Peyer's patch (tissue), 4 donors: Measurements from ENCODE around the gene SH3BP1. TPM values are rescaled to one million over a fixed set of nuclear protein-coding genes. Genes with fewer than 3 reads are reported as not detected.
"Not testable (repeated sequence)": the region's sequence is repeated elsewhere in the genome, so short reads cannot be mapped to it uniquely, and the experiment has no call there.

Source experiments
- DNase-seq, 3 donors: peaks; one replicate each; pipeline ENCODE4 v3.0.0-alpha.2; 2017 to 2019
- H3K27ac ChIP-seq, 4 donors: fragments of 200-600 bp; sonication (generic); one replicate each; pipeline ENCODE4 v1.5.1; 2016 to 2019
- H3K27me3 ChIP-seq, 2 donors: fragments of 200-600 bp; sonication (generic); one replicate each; pipeline ENCODE4 v1.5.1; 2019
- H3K36me3 ChIP-seq, 3 donors: fragments of 200-600 bp; sonication (generic); one replicate each; pipeline ENCODE4 v1.5.1; 2016 to 2019
- H3K4me1 ChIP-seq, 4 donors: fragments of 200-600 bp; sonication (generic); one replicate each; pipeline ENCODE4 v1.5.1; 2016 to 2019
- H3K4me3 ChIP-seq, 4 donors: fragments of 200-600 bp; sonication (generic); 1 replicate in 3 of 4; 2 replicates in 1 of 4; pipeline ENCODE4 v1.5.1; 2016 to 2019; ENCODE audit warnings: mild to moderate bottlenecking in 1 of 4
- H3K9me3 ChIP-seq, 4 donors: fragments of 200-600 bp; sonication (generic); one replicate each; pipeline ENCODE4 v1.5.1; 2016 to 2019; ENCODE audit warnings: mild to moderate bottlenecking in 1 of 4
- POLR2A ChIP-seq, 2 donors: fragments of 450-650 bp; IDR thresholded peaks; one replicate each; pipeline ENCODE4 v1.5.1; 2017; ENCODE audit warnings: antibody characterized with exemption in 2 of 2, mild to moderate bottlenecking in 2 of 2, moderate library complexity in 2 of 2
- total RNA-seq, 4 donors: library from RNA; depleted of rRNA; stranded (reverse); fragments of >200 nt; gene quantifications; one replicate each; pipeline ENCODE4 v1.1.0, GENCODE V29; 2016
- TF ChIP-seq, protein P1 (sequence below), 6 experiments: fragments of 450-650 bp in 4 of 6; fragments of 200-600 bp in 2 of 6; sonication (generic) in 1 of 6; IDR thresholded peaks; one replicate each; pipeline ENCODE4 v1.5.1; 2017 to 2019; ENCODE audit warnings: antibody characterized with exemption in 6 of 6, mild to moderate bottlenecking in 3 of 6, moderate library complexity in 1 of 6

Gene SH3BP1
- total RNA-seq, 4 donors from 2014 or later = 55.0 to 135 (median 71.8) TPM

DNA sequence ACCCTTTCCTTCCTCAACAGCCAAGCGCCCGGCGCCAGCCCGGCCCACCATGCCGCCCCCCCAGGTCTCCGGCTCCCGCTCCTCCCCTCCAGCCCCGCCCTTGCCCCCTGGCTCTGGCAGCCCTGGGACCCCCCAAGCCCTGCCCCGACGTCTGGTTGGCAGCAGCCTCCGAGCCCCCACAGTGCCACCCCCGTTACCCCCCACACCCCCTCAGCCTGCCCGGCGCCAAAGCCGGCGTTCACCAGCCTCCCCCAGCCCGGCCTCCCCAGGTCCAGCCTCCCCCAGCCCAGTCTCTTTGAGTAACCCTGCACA is 15.7 kb downstream of the SH3BP1 start:
- DNase-seq = no peak
- Histone ChIP-seq H3K36me3 (peaks cover 0 to 40% (median 0%) of the 10 kb centered on the region in 3 donors), H3K9me3 (no peaks in the 10 kb centered on the region), H3K4me1 (peaks cover 0 to 39% (median 9%) of the 10 kb centered on the region in 4 donors), H3K27ac (peak overlapping the region in 3 of 4 donors; percentile 78 to 94 (median 92)), H3K4me3 (no peak overlapping the region), H3K27me3 (no peaks in the 10 kb centered on the region)
- no peak for TF ChIP-seq POLR2A (IDR thresholded peaks at IDR 0.05)
- TF ChIP-seq, protein P1, sequence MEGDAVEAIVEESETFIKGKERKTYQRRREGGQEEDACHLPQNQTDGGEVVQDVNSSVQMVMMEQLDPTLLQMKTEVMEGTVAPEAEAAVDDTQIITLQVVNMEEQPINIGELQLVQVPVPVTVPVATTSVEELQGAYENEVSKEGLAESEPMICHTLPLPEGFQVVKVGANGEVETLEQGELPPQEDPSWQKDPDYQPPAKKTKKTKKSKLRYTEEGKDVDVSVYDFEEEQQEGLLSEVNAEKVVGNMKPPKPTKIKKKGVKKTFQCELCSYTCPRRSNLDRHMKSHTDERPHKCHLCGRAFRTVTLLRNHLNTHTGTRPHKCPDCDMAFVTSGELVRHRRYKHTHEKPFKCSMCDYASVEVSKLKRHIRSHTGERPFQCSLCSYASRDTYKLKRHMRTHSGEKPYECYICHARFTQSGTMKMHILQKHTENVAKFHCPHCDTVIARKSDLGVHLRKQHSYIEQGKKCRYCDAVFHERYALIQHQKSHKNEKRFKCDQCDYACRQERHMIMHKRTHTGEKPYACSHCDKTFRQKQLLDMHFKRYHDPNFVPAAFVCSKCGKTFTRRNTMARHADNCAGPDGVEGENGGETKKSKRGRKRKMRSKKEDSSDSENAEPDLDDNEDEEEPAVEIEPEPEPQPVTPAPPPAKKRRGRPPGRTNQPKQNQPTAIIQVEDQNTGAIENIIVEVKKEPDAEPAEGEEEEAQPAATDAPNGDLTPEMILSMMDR (IDR thresholded peaks at IDR 0.05) = no peak

DNA sequence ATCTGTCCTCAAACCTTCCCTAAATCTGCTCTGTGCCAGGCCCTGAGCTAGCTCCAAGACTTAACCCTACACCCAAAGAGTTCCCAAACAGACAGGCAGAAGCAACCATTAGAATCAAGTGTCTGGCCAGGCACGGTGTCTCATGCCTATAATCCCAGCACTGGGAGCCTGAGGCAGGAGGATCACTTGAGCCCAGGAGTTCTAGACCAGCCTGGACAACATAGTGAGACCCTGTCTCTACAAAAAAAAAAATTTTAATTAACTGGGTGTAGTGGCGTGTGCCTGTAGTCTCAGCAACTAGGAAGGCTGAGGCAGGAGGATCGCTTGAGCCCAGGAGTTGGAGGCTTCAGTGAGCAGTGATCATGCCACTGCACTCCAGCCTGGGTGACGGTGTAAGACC is 17.1 kb downstream of the SH3BP1 start:
- H3K9me3 ChIP-seq, H3K4me3 ChIP-seq, H3K27me3 ChIP-seq, DNase-seq: not testable (repeated sequence)
- Histone ChIP-seq H3K36me3 (peaks cover 0 to 27% (median 0%) of the 10 kb centered on the region in 3 donors), H3K4me1 (peaks cover 0 to 53% (median 21%) of the 10 kb centered on the region in 4 donors), H3K27ac (peak overlapping the region in 1 of 4 donors; percentile 92)

DNA sequence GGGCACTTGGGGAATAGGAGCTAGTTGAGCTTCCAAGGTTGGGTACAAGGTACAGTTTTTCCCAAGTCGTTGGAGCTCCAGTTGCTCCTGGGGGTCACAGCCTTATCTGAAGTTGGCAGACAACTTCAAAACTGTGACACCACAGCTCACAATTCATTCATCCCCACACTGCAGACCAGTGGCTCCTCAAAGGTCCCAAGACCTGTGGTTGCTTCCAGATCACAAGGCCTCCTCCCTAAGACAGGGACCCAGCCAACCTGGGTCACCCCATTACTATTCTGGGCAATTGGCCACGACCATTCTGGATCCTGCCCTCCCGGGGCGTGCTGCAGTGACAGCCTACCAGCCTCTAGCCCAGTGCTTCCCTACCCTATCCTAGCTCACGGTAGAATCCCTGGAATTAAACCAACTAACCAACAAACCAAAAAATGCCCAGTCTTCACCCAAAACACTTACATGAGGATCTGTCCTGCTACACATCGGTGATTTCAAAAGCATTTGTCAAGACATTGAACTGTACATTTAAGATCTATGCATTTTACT is 18.2 kb downstream of the SH3BP1 start:
- Histone ChIP-seq H3K4me3 (peak overlapping the region; percentile 17 to 95 (median 82)), H3K4me1 (peaks cover 0 to 61% (median 24%) of the 10 kb centered on the region in 4 donors), H3K27ac (peak overlapping the region; percentile 80 to 93 (median 86)), H3K9me3 (no peaks in the 10 kb centered on the region), H3K36me3 (peaks cover 0 to 16% (median 0%) of the 10 kb centered on the region in 3 donors), H3K27me3 (no peaks in the 10 kb centered on the region)
- no peak for TF ChIP-seq POLR2A (IDR thresholded peaks at IDR 0.05)
- TF ChIP-seq, protein P1 (IDR thresholded peaks at IDR 0.05) = no peak
- no peak for DNase-seq

DNA sequence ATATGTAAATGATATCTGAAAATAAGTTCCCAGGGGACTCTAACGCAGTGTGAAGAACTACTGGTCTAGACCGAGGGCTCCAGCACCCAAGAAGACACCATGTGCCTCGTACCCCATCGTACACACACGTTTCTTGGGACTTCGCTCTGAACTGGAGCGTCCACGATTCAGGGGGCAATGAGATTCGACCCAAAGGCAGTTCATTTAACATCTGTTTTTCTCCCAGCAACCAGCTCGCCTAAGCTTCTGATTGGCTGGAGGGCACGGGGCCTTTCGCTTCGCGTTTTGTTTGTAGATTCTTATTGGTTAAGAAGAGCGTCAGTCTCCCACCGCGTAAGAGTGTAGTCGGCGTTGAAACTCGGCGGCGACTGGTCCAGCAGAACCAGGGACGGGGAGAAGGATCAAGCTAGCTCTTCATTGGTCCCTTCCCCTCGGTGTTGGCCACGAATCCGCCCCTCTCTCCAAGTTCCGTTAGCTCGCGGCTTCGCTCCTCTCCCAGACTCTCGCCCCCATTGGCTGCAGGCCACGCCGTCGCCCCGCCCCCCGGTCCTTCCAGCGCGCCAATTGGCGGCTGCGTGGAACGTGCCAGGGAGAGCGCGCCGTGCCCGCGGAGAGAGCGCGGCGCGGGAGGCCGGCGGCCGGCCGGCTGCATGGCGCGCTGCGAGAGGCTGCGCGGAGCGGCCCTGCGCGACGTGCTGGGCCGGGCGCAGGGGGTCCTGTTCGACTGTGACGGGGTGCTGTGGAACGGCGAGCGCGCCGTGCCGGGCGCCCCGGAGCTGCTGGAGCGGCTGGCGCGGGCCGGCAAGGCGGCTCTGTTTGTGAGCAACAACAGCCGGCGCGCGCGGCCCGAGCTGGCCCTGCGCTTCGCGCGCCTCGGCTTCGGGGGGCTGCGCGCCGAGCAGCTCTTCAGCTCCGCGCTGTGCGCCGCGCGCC is 18.9 kb downstream of the SH3BP1 start, which contains the start of gene PDXP:
Gene PDXP (plus strand): TSS at position 591 of the 933 bp plus-strand sequence. CDS start 60 bp downstream, at position 651.
- H3K4me1 ChIP-seq = peaks cover 0 to 64% (median 24%) of the 10 kb centered on the region in 4 donors
- H3K27me3 ChIP-seq = no peaks in the 10 kb centered on the region

DNA sequence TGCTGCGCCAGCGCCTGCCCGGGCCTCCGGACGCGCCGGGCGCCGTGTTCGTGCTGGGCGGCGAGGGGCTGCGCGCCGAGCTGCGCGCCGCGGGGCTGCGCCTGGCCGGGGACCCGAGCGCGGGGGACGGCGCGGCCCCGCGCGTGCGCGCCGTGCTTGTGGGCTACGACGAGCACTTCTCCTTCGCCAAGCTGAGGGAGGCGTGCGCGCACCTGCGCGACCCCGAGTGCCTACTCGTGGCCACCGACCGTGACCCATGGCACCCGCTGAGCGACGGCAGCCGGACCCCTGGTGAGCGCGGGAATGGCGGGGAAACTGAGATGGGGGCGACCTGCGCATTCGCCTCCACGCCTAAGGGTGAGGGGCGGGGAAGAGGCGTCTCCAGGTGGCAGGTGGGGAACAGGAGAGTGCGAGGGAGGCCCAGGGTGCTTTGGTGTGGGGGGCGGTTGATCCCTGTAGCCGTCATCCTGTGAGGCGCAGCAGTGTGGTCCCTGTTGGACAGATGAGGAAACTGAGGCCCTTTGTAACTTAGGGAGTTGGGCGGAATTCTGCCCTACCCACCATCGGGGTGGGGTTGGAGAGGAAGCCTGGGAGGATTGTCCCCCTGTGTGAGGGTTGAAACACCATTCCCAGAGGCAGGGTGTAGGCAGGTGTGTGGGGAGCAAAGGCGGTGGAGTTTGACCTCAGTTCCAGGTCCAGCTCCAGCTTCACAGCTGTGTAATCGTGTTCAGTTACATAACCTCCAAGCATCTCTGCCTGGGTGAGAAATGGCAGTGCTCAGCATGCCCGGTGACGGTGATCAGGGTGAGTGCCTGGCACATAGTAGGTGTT is 19.8 kb downstream of the SH3BP1 start:
- DNase-seq = peak; percentile 40 to 88 (median 87)
- TF ChIP-seq, protein P1 (IDR thresholded peaks at IDR 0.05) = no peak
- peak; percentile 88 to 96 for TF ChIP-seq POLR2A (IDR thresholded peaks at IDR 0.05)
- no peaks in the 10 kb centered on the region for H3K9me3 ChIP-seq
- peaks cover 0 to 63% (median 24%) of the 10 kb centered on the region in 4 donors for H3K4me1 ChIP-seq
- H3K4me3 ChIP-seq = peak overlapping the region; percentile 59 to 95 (median 82)
- H3K27ac ChIP-seq = peak overlapping the region; percentile 85 to 98 (median 90)
- H3K36me3 ChIP-seq = no peaks in the 10 kb centered on the region
- H3K27me3 ChIP-seq = no peaks in the 10 kb centered on the region

More for the DNA sequence above, 18.9 kb downstream of the SH3BP1 start, which contains the start of gene PDXP:
- peak; percentile 70 to 98 for TF ChIP-seq POLR2A (IDR thresholded peaks at IDR 0.05)
- TF ChIP-seq, protein P1 (IDR thresholded peaks at IDR 0.05) = peak in 2 of 6 experiments; percentile 9 to 13
- Histone ChIP-seq H3K27ac (peak within 1 kb of the TSS; percentile 85 to 98 (median 90)), H3K36me3 (peaks cover 0 to 9% (median 0%) of the 10 kb centered on the region in 3 donors), H3K9me3 (no peaks in the 10 kb centered on the region), H3K4me3 (peak within 1 kb of the TSS; percentile 59 to 95 (median 82))
- DNase-seq = peak; percentile 97 to 100 (median 99)
